Frontal cortex (tissue), 4 donors: ENCODE measurements around the gene GSG1L. TPM values are rescaled to one million over a fixed set of nuclear protein-coding genes. Genes with fewer than 3 reads are reported as not detected.

Experiments used
- DNase-seq, 2 donors: peaks; one replicate each; pipeline ENCODE4 v3.0.0; 2012; ENCODE audit warnings: low spot score in 2 of 2
- FAIRE-seq: peaks from 2 replicates; lab custom pipeline; 2012; peaks lifted over from hg19 to GRCh38; lab: Jason Lieb, UNC
- total RNA-seq: library from RNA; depleted of rRNA; stranded (reverse); fragments of >200 nt; gene quantifications from one replicate; pipeline ENCODE4 v1.2.3, GENCODE V29; 2014
- donor health status: control.
- donor health status: control.
- donor health status: control.

The GSG1L gene
- total RNA-seq, 1 donor from 2014 or later, result 5.3 TPM

DNA sequence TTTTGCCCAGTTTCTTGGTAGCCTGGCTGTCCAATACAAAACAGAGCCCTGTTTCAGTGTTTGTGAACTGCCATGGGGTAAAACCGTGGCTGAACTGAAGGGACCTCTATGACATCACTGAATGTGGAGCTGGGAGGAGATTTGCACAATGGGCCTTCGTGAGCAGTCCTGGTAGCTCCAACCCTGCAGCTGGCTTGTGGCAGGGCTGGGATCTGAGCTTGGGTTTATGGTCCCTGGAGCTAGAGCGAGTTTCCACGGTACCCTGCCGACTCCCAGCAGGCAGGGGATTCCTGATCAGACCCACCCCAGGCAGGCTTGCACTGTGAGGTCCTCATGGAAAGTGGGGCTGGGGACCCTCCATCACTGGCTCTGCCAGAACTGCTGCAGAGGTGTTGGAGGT is 247.0 kb downstream of the GSG1L start:
- DNase-seq (peak in 1 of 2 donors; percentile 41), FAIRE-seq (no peak)

DNA sequence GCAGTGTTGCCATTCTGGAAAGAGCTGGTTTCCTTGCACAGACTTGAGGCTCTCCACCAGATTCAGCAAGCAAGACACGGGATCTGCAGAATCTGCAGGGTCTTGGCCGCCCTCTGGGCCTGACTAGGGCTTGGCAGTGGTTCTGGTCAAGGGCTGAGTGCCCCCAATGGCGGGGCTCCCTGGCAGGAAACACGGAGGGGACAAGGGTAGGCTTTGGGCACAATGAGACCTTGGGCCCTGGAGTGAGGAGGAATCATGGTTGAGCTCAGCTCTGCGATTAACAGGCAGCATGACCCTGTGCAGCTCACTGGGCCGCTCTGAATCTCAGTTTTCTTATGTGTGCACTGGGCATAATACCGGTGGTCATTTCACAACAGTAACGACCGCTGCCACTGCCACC is 249.9 kb downstream of the GSG1L start:
- DNase-seq, result no peak
- no peak for FAIRE-seq

DNA sequence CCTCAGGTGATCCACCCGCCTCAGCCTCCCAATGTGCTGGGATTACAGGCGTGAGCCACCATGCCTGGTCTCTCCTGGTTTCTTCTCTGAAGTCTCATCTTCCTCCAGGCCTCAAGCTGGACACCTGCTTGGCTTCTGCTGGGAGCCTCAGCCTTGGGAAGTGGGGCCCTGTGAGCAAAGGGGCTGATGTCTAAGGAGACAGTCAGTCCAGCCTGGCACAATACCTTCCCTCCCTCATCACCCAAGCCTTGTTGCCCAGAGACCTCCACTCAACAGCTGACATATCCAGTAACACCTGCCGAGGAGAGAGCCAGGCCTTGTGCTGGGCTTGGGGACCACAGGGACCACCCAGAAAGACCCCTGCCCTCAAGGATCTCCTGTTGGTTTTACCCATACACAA is 251.6 kb downstream of the GSG1L start:
- DNase-seq (no peak), FAIRE-seq (no peak)

DNA sequence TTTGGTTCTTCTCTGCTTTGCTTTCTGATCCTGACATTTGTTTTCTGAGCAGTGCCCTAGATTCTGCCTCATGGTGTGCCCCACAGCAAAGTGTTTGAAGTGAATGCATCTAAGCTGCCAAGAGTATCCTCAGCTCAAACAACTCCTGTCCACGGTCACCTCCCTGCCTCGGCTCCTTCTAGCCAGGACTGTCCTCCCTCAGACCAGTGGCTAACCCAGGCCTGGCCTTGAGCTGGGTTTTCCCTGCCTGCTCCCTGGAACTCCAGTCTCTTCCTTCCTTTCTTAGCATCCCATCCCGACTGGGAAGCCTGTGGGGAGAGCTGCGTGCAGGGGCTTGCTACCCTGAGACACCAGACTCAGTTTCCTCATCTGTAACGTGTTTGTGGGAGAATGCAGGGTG is 256.5 kb downstream of the GSG1L start:
- FAIRE-seq, result no peak
- DNase-seq, result no peak

DNA sequence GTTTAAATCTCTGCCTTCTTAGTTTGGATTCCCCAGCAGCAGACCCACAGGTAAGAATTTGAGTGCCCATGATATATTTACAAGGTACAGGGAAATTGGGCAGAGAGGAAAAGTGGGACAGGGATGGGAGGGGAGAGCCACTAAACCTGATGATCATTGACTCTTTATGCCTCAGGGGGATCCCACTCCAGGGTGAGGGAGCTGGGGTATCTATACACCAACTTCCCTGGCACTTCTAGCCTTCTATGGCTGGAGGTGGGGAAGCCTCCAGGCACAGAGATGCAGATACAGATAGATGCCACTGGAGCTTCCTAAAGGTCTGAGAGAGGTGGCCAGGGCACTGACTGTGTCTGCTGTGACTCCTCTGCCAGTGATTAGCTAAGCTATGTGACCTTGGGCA is 257.1 kb downstream of the GSG1L start:
- no peak for FAIRE-seq
- DNase-seq, result no peak

DNA sequence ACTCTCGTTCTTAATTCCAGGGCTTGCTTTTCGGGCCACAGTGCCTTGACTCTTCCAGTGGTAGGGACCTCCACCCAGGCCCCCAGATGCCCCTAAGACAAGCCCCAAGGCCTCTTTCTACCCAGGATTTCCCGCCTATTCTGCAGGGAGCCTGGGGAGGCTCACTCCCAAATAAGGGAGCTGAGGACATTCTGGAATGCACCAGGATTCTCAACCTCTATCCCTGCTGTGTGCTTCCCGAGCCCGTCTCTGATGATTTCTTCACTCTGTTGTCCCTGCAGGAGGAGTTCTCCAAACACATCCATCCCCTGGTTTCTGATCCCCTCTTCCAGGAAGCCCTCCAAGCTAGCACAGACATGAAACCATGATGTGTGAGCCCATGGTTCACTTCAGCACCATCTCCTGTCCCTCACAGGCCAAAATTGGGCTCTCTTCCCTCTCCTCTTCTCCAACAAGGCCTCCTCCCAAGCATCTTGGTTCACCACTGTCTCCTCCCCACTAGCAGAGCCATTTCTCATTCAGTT is 257.6 kb downstream of the GSG1L start:
- FAIRE-seq (no peak), DNase-seq (no peak)

DNA sequence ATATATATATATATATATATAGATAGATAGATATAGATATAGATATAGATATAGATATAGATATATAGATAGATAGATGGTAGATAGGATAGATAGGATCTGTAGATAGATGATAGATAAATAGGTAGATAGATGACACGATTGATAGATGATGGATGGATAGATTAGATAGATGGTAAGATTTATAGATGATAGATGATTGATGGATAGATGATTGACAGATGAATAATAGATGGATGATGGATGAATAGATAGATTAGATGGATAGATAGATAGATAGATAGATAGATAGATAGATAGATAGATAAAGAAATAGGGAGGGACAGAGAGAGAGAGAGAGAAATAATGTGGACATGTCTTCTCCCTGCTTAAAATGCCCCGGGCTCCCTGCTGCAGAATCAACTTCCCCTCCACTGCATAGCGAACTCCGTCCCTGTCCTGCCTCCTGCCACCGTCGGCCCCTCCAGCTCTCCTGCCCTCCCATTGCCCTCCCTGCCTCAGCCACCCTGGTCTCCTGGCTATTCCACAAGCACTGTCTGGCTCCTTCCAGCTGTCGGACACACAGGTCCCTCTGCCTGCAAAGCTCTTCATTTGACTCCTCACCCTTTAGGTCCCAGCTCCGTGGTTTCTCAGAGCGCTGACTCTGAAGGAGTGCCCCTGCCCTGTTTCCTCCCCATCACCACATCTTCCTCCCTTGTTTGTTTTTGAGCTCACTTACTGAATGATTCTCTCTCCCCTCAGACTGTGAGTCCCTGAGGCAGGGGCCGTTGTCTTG is 259.6 kb downstream of the GSG1L start:
- no peak for DNase-seq
- FAIRE-seq, result no peak

DNA sequence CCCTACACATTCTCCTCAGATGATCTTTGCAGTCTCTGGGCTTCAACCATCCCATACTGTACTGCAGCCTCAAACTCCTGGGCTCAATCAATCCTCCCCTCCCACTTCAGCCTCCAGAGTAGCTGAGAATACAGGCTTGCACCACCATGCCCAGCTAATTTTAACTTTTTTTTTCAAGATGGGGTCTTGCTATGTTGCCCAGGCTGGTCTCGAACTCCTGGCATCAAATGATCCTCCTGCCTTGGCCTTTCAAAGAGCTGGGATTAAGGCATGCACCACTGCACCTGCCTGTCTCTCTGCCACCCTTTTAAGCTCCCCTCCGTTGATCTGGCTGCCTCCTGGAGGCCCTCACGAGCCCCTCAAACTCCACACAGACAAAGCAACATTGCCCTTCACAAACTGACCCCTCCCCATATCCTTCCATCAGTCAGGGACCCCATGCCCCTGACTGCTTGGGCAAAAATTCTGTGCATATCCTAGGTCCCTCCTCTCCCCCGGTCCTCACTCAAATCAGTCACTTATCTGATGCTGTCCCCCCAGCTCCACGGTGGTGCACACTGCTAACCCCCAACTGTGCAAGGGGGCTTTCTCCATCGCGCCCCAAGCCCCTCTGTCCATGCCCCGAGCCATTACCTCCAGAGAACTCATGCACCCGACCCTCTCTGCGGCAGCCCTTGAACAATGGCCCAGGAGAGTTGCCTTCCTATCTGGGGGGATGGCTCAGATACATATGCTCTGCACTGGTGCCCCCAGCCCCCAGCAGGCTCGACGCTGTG is 260.7 kb downstream of the GSG1L start:
- DNase-seq (no peak), FAIRE-seq (no peak)

DNA sequence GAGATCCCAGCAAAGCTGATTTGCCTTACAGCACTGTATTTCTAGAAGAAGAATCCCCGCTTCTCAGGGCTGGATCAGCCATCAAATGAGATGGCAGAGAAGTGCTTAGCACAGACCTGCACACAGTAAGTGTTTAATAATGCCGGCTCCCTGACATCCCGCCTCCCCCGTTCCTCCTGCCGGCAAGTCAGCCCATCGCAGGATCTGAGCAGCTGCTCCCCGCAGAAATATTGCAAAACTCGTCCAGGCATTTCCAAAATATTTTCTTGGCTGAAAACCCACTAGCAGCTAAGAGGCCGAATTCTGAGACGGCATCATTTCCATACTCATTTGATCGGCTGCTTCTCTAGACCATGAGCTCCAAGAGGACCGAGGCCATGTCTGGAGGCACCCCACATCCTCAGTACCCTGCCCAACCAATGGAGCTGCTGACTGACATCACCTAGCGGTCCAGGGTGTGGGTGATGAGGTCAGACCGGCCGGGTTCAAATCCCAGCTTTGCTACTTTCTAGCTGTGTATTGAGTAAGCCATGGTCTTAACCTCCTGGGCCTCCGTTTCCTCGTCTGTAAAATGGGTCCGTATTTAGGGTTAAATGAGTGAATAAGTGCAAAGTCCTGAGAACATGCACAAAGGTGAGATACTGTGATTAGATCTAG is 262.1 kb downstream of the GSG1L start:
- no peak for DNase-seq

DNA sequence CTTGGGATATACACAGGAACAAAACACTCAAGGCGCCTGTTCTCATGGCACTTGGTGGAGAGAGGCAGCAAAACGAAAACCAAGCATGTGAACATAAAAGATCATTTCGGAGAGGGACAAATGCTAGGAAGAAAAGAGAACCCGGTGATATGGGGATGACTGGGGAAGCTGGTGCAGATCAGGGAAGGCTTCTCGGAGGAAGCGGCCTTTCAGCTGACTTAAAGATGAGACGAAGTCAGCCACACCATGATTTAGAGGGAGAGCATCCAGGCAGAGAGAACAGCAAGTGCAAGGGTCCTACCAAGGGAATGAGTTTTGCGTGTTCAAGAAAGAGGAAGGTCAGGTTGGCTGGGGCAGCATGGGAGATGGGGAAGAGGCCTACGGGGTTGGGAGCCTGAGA is 262.7 kb downstream of the GSG1L start:
- FAIRE-seq, result no peak
- no peak for DNase-seq

More for the DNA sequence above, 262.1 kb downstream of the GSG1L start:
- FAIRE-seq, result no peak

DNA sequence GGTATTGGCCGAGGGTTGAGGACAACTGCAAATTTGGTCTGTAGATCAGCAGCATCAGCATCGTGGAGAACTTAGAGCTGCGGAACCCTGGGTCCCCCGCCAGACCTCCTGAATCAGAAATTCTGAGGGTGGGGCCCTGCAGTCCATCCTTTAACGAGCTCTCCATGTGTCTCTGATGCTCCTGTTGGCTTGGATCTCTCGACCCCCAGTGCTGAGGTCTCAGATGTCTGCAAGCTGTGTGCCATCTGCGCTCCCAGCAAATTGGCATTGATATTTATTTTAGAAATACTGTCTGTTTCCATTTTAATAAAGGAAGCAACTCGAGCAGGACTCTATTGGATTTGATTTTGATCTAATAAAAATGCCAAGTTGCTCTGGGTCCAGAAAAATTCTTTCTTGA is 263.6 kb downstream of the GSG1L start:
- DNase-seq (no peak), FAIRE-seq (no peak)

DNA sequence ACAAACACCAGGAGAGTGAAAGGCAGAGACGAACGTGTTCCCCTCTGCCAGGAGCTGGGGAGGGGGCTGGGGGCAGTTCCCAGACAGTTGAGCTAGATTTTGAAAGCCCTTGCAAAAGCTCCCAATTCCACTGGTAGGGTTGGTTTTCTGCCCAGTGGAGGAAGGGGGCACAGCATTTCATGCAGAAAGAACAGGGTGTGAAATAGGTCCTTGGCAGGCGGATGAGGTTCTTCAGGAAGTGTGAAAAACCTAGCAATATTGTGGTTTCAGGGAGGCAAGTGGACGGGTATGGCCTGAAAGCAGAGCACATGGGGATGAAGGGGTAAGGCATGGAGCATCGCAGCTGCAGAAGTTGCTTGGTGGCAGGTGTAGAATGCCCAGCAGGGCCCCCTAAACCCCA is 265.3 kb downstream of the GSG1L start:
- no peak for FAIRE-seq
- no peak for DNase-seq

DNA sequence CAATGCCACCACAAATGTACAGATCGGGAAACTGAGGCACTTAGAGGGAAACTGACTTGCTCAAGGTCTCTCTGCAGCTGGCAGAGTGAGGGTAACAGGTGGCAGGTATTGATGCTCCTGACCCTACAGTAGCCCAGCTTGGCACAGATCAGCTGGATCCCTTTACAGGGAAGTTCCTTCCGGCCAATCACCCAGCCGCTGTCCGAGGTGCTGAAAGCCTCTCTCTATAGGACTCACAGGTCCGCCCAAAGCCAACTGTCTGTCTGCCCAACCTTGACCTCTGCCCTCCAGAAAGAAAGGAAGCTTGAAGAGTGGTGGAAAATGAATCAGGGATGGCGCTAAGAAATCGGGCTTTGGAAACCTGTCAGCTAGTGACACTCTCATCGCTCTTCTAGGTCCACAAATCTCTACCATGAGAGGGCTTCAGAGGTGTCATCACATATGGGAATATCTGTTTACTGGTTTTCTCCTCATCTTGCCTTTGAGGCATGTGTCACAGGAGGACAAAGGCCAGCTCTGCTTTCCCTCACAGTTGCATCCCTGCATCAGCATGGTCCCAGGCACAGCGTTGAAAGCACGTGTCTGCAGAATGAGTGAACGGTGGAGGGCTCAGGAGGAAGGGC is 267.4 kb downstream of the GSG1L start:
- no peak for FAIRE-seq
- DNase-seq, result no peak

DNA sequence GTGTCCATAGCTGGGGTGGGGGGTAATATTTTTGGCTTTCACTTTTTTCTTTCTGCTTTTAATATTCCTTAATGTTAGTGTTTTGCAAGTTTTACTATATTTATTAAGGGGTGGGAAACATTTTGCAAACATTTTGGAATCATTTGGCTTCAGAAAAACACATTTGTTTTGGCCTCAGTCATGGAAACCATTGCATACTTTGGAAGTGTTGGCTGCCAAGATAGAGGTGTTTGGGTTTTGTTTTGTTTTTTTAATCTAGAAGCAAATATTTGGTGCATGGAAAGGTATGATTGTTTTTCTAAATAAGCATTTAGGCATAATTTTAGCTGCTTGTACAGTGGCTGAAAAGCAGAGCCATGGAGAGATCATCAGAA is 270.3 kb downstream of the GSG1L start:
- DNase-seq (no peak), FAIRE-seq (no peak)

DNA sequence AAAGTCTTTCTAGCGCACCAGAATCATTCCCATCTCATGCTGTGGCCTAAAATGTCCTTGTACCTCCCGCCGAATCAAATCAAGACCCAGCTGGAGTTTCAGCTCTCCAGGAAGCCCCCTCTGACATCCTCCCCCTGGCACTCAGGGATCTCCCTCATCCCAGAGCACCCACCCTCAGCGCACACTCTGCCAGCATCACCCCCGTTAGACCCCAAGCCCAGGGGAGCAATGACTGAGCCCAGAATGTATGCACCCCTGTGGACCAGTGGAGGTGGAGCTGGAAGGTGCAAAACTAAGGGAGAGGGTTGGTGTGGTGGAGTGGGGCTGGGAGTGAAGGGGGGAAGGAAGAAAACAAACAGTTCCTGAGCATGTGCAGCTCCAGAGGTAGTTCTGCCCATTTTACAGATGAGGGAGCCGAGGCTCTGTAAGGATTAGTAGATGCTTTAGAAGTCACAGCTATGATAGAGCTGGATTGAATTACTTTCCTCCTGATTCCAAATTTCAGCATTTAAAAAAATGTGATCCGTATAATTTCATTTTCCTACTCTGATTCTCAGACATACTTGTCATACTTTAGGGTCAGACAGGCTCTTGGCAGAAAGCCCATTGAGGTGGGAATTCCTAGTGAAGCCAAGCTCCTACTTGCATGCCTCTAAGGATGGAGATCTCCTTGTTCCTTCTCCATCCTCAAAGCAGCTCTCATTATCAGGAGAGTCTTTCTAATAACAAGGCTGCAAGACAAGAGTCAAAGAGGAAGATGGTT is 270.8 kb downstream of the GSG1L start:
- DNase-seq, result no peak

DNA sequence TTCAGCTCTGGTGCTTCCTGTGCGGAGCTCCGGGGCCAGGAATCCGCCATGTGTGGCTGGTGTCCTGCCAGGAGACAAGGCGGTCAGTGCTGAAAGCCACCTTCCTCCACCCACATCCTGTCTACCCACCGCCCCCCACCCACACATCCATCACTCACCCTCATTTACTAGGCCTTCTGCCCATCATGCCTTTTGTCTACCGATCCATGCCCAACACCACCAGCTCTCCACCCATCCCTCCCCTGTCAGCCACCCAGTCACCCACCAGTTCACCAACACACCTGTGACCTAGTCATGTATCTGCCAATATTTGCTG is 272.2 kb downstream of the GSG1L start:
- FAIRE-seq, result no peak
- DNase-seq, result no peak

More for the DNA sequence above, 270.8 kb downstream of the GSG1L start:
- no peak for FAIRE-seq

DNA sequence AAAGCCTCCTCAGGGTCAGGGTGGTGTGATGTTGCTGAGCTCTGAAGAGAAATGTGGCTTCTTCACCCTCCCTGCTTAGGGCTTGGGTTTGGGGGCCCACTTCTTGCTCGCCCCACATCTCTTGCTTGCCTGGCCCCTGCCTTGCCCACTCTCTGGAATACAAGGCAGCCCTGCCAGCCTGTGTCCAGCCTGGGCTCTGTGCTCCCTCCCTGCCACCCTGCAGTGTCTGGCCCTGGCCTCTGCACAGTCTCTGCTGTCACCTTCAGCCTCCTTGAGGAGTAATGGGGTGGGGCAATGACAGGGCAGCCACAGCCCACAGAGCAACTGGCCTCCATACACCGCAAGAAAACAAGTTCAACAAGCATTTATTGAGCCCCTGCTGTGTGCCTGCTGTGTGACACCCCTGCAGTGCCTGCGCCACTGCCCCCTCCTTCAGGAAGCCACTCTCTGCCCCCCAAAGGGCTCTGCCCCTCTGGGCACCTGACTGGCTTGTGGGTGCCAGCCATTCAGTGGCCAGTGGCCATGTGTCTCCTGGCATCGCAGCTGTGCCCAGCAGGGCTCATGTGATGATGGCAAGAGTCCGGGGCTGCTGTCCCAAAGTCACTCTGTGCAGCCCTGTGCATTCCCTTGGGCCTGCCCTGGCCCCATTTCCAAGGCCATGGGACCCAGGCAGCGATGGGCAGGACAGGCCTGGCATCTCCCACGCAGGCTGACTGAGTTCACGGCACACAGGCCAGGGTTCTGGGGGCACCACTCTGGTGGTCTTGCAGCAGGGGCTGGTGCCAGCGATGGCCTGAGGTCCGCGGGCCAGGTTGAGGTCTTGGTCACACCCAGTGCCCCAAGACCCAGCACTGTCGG is 272.7 kb downstream of the GSG1L start:
- DNase-seq (no peak), FAIRE-seq (no peak)

DNA sequence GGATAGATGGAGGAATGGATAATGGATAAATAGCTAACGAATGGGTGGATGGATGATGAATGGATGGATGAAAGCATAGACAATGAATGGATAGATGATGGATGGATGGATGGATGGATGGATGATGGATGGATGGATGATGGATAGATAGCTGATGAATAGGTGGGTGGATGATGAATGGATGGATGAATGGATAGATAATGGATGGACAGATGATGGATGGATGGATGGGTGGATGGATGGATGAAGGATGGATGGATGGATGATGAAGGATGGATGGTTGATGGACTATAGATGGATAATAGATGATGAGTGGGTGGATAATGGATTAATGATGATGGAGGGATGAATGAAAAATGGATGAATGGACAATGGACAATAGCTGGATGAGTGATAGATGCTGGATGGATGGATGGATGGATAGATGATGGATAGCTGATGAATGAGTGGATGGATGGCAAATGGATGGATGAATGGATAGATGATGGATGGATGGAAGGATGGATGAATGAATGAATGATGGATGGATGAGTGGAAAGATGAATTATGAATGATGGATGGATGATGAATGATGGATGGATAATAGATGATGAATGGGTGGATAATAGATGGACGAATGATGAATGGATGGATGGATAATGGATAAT is 273.8 kb downstream of the GSG1L start:
- DNase-seq (no peak), FAIRE-seq (no peak)
